ENCODE results near the gene PCDHAC1. TPM values are rescaled to one million over a fixed set of nuclear protein-coding genes. Genes with fewer than 3 reads are reported as not detected.
A peak's percentile ranks its signal among the peaks of the same experiment; 100 is the strongest.

Gene PCDHAC1
- total RNA-seq, 2 donors from 2014 or later: 1.8 to 4.0 TPM

DNA sequence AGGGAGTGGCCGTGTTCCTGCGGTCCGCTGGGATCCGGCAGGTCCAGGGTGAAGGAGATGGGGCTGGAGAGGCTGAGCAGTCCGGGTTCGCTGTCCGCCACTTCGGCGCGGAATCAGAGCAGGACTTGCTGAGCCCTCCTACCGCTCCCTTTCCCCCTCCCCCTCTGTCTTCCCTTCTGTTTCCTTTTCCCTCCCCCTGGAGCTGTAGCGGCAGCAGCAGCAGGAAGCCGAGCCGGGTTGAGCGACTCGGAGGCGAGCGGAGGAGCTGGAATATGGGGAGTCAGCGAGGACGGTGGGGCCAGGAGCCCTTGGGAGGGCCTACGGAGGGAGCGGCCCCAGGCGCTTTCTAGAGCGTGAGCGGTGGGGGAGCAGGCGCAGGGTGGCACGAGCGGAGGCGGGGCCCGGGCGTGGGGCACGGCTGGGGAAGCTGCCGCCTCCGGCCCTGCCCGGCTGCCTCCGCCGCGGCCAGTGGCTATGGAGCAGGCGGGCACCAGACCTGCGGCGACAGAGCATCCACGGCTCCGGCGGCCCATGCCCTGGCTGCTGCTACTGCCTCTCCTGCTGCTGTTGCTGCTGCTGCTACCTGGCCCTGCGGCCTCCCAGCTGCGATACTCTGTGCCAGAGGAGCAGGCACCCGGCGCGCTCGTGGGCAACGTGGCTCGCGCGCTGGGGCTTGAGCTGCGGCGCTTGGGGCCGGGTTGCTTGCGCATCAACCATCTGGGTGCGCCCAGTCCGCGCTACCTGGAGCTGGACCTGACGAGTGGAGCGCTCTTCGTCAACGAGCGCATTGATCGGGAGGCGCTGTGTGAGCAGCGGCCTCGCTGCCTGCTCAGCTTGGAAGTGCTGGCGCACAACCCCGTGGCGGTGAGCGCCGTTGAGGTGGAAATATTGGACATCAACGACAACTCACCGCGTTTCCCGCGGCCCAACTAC lies 40.5 kb downstream of the PCDHAC1 start, which contains the start of gene PCDHAC2:
Gene PCDHAC2 (plus strand): TSS at position 184 of the 933 bp plus-strand sequence. CDS start 291 bp downstream, at position 475.
- no peaks in the 10 kb centered on the region for H3K9me3 ChIP-seq
- TF ChIP-seq POLR2A (IDR thresholded peaks at IDR 0.05): peak in 2 of 3 donors; percentile 23 to 25
- TF ChIP-seq, protein P1, sequence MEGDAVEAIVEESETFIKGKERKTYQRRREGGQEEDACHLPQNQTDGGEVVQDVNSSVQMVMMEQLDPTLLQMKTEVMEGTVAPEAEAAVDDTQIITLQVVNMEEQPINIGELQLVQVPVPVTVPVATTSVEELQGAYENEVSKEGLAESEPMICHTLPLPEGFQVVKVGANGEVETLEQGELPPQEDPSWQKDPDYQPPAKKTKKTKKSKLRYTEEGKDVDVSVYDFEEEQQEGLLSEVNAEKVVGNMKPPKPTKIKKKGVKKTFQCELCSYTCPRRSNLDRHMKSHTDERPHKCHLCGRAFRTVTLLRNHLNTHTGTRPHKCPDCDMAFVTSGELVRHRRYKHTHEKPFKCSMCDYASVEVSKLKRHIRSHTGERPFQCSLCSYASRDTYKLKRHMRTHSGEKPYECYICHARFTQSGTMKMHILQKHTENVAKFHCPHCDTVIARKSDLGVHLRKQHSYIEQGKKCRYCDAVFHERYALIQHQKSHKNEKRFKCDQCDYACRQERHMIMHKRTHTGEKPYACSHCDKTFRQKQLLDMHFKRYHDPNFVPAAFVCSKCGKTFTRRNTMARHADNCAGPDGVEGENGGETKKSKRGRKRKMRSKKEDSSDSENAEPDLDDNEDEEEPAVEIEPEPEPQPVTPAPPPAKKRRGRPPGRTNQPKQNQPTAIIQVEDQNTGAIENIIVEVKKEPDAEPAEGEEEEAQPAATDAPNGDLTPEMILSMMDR (IDR thresholded peaks at IDR 0.05): no peak
- H3K36me3 ChIP-seq (replicated peaks in 1 of 2; ENCODE audit: insufficient read depth in 1 of 2, low read depth in 2 of 2): no peaks in the 10 kb centered on the region
- H3K27me3 ChIP-seq: no peaks in the 10 kb centered on the region
- peak; percentile 34 to 65 (median 50) for DNase-seq
- peak; percentile 80 for ATAC-seq
- H3K4me1 ChIP-seq: peaks cover 15% of the 10 kb centered on the region
- peak within 1 kb of the TSS in 1 of 4 donors; percentile 54 for H3K27ac ChIP-seq
- WGBS, 2 donors: 1 to 3% methylated on average over 21 to 80 of the region's 80 CpGs
- H3K4me3 ChIP-seq: peak within 1 kb of the TSS; percentile 24 to 50
- intact Hi-C loops (cut with DNase I): no loop called here

DNA sequence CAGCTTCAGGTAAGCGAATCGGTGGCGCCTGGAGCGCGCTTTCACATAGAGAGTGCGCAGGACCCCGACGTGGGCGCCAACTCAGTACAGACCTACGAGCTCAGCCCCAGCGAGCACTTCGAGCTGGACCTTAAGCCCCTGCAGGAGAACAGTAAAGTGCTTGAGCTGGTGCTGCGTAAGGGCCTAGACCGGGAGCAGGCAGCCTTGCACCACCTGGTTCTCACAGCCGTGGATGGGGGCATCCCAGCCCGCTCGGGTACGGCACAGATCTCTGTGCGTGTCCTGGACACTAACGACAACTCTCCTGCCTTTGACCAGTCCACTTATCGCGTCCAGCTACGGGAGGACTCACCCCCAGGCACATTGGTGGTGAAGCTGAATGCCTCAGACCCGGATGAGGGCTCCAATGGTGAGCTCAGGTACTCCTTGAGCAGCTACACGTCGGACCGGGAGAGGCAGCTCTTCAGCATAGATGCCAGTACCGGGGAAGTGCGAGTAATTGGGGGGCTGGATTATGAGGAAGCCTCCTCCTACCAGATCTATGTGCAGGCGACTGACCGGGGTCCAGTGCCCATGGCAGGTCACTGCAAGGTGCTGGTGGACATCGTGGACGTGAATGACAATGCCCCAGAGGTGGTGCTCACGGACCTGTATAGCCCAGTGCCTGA lies 41.3 kb downstream of the PCDHAC1 start:
- peak; percentile 9 for ATAC-seq
- DNase-seq: no peak
- no peaks in the 10 kb centered on the region for H3K27me3 ChIP-seq
- TF ChIP-seq, protein P1 (IDR thresholded peaks at IDR 0.05): no peak
- no peak for TF ChIP-seq POLR2A (IDR thresholded peaks at IDR 0.05)
- H3K36me3 ChIP-seq (replicated peaks in 1 of 2; ENCODE audit: insufficient read depth in 1 of 2, low read depth in 2 of 2): no peaks in the 10 kb centered on the region
- intact Hi-C loops (cut with DNase I): no loop called here
- H3K9me3 ChIP-seq: no peaks in the 10 kb centered on the region
- H3K27ac ChIP-seq: no peak overlapping the region
- peaks cover 15% of the 10 kb centered on the region for H3K4me1 ChIP-seq
- peak overlapping the region in 1 of 2 donors; percentile 50 for H3K4me3 ChIP-seq
- WGBS, 2 donors: 20% methylated on average over 34 of the region's 34 CpGs; no CpG with 5 or more reads in 1 of the 2 donors

DNA sequence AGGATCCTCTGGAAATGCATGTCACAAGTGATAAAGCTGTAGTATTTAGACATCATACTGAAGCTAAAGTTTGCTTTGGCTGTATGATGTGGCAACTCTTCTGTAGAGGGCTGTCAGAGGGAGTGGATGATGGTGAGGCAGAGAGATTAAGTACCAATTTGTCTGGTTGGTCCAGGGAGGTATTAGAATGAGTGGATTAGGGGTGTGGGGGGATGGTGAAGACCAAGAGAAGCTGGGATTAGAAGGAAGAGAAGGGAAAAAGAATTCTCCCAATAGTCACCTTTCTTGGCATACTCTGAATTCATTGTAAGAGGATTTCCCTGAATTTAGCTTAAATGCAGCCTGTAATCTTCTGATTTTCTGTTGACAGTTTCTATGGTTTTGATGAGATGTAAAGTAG lies 43.8 kb downstream of the PCDHAC1 start:
- ATAC-seq (no peak), DNase-seq (no peak)
- Histone ChIP-seq H3K4me3 (no peak overlapping the region), H3K36me3 (replicated peaks in 1 of 2; ENCODE audit: insufficient read depth in 1 of 2, low read depth in 2 of 2) (no peaks in the 10 kb centered on the region), H3K27me3 (no peaks in the 10 kb centered on the region), H3K27ac (no peak overlapping the region), H3K9me3 (no peaks in the 10 kb centered on the region), H3K4me1 (peaks cover 15% of the 10 kb centered on the region)
- intact Hi-C loops (cut with DNase I): no loop called here
- TF ChIP-seq, protein P1 (IDR thresholded peaks at IDR 0.05): no peak
- no peak for TF ChIP-seq POLR2A (IDR thresholded peaks at IDR 0.05)

DNA sequence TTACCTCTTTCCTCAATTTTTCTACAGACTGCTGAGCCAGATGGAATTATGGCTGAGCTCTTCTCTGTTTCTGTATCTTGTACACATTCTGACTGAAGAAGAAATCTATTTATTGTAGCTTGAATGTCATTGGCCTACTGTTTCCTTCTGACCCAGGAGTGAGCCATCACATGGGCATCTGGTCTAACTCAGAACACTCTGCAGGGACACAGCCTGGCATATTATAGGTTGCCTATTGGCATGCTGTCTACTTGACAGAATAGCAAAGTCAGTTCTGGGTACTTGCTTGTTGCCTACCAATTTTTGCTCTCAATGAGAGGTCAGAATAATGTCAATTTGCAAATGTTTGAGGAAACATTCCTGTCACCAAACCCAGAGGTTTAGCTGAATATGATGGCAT lies 47.5 kb downstream of the PCDHAC1 start:
- Histone ChIP-seq H3K36me3 (replicated peaks in 1 of 2; ENCODE audit: insufficient read depth in 1 of 2, low read depth in 2 of 2) (no peaks in the 10 kb centered on the region), H3K27ac (no peak overlapping the region), H3K27me3 (no peaks in the 10 kb centered on the region), H3K9me3 (no peaks in the 10 kb centered on the region), H3K4me3 (no peak overlapping the region), H3K4me1 (no peaks in the 10 kb centered on the region)
- ATAC-seq (no peak), DNase-seq (no peak)
- intact Hi-C loops (cut with DNase I): no loop called here
- TF ChIP-seq POLR2A (IDR thresholded peaks at IDR 0.05): no peak
- TF ChIP-seq, protein P1 (IDR thresholded peaks at IDR 0.05): no peak
